ENCODE measurements around the gene MAGOH.

The MAGOH gene

DNA sequence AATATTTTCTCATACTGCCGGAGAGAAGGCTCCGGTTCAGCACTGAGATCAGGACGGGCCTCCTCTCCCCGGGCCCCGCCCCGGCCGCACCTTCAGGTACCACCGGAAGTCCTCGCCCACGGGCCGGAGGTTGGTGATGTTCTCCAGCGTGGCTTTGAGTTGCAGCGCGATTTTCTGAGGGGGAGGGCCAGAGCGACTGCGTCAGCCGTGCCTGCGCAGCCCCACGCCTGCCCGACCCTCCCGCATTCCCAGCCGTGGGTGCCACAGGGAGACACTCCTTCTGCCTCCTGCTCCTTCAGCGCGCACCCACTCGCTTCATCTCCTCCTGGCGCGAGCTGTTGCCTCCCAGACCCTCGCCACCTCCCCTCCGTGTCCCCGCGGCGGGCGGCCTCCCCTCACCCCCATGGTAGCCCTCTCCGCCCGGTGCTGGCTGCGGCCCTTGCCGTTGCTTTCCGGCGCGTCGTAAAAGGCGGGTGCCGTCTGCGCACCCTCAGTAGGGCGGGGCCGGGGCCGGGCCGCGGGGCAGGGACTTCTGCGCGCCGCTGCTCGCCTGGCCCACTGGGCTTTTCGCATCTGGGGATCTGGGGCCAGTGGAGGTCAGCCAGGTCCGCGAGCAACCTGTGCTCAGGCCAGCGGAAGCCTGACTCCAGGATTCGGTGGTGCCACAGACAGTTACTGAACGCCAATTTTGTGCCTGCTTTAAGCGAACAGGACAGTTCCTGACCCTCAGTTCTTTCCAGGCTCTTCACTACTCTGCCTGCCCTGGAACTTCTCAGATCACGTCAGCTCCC, 18.0 kb downstream of the MAGOH start, which contains the start of gene CZIB:
CZIB (minus strand) TSS at position 464 of the 791 bp plus-strand sequence; CDS start at position 405, 59 bp downstream.
- peak; percentile 96 for DNase-seq (ENCODE audit: low spot score)
- in situ Hi-C loops (cut with MboI; ENCODE audit: low sequenced_read_pairs, unreplicated experiment) = no loop called here
- TF ChIP-seq, protein P1, sequence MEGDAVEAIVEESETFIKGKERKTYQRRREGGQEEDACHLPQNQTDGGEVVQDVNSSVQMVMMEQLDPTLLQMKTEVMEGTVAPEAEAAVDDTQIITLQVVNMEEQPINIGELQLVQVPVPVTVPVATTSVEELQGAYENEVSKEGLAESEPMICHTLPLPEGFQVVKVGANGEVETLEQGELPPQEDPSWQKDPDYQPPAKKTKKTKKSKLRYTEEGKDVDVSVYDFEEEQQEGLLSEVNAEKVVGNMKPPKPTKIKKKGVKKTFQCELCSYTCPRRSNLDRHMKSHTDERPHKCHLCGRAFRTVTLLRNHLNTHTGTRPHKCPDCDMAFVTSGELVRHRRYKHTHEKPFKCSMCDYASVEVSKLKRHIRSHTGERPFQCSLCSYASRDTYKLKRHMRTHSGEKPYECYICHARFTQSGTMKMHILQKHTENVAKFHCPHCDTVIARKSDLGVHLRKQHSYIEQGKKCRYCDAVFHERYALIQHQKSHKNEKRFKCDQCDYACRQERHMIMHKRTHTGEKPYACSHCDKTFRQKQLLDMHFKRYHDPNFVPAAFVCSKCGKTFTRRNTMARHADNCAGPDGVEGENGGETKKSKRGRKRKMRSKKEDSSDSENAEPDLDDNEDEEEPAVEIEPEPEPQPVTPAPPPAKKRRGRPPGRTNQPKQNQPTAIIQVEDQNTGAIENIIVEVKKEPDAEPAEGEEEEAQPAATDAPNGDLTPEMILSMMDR (IDR thresholded peaks at IDR 0.05; ENCODE audit: borderline replicate concordance, control extremely low read depth, extremely low read depth, insufficient read depth, missing control alignments) = no peak

DNA sequence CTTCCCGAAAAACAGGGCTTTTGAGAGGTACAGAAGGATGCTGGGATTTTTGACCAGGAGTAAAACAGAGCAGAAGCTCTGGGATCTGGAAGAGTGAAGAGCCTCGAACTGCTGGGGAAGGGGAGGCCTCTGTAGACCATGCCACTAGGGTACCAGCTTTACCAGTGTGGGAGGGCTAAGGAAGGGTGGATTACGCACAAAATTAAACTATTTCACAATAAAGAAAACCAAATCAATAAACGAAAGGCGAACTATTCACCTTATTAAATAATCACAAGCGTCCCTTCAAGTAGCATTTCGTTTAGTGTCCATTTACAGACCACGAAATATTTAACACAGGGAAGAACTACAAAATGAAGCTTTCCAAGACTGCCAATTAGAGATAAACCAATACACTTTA, 18.6 kb downstream of the MAGOH start:
- TF ChIP-seq, protein P1 (IDR thresholded peaks at IDR 0.05; ENCODE audit: borderline replicate concordance, control extremely low read depth, extremely low read depth, insufficient read depth, missing control alignments) = no peak
- in situ Hi-C loops (cut with MboI; ENCODE audit: low sequenced_read_pairs, unreplicated experiment) = no loop called here
- no peak for DNase-seq (ENCODE audit: low spot score)

DNA sequence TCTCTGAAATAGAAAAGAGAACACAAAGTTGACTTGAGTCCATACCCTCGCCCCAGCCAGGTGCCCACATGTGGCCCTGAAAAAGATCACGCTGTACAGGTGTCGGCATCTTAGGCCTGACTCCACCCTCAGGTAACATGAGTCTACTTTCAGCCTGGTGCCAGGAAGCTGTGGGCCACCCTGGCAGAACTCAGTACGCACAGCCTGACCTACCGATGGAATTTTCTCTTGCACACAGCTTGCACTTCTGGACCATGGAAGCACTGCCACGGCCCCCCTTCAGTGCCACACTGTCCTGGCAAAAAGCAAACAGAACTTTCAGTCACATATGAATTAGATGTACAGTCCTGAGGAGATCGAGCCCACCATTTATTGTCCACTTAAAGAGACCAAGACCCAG, 20.1 kb downstream of the MAGOH start:
- in situ Hi-C loops (cut with MboI; ENCODE audit: low sequenced_read_pairs, unreplicated experiment) = no loop called here
- no peak for DNase-seq (ENCODE audit: low spot score)
- TF ChIP-seq, protein P1 (IDR thresholded peaks at IDR 0.05; ENCODE audit: borderline replicate concordance, control extremely low read depth, extremely low read depth, insufficient read depth, missing control alignments) = no peak

DNA sequence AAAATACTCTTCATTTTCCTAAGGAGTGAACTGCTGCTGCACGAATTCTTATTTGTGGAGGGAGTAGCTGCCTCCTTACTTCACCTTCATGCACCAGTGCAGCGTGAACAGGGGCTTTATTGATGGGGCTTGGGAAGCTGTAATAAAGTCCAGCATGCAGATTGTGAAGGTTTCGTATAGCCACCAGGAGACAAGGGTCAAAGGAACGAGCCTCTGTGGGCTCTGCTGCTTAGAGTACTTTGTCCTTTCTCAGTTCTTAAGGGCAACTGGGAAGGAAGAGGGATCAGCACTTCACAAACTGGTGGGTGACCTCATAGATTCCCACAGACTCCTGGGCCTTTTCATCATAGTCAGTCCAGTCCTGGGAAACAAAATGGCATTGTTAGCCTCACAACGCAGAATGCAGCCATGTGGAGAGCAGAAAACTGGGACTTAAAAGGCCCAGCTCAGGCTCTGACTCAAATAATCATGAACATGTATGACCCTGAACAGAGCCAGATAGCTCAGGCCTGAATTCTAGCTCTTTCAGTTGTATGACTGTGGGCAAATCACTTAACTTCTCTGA, 23.9 kb downstream of the MAGOH start:
- in situ Hi-C loops (cut with MboI; ENCODE audit: low sequenced_read_pairs, unreplicated experiment) = no loop called here
- TF ChIP-seq, protein P1 (IDR thresholded peaks at IDR 0.05; ENCODE audit: borderline replicate concordance, control extremely low read depth, extremely low read depth, insufficient read depth, missing control alignments) = no peak
- no peak for DNase-seq (ENCODE audit: low spot score)

DNA sequence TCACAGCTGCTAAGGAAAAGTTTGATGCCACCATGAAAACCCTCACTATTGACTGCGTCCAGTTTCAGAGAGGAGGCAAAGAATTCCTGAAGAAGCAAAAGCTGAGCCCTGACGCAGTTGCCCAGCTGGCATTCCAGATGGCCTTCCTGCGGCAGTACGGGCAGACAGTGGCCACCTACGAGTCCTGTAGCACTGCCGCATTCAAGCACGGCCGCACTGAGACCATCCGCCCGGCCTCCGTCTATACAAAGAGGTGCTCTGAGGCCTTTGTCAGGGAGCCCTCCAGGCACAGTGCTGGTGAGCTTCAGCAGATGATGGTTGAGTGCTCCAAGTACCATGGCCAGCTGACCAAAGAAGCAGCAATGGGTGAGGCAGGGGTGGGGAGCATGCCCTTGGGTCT, 27.4 kb downstream of the MAGOH start:
- TF ChIP-seq, protein P1 (IDR thresholded peaks at IDR 0.05; ENCODE audit: borderline replicate concordance, control extremely low read depth, extremely low read depth, insufficient read depth, missing control alignments) = no peak
- in situ Hi-C loops (cut with MboI; ENCODE audit: low sequenced_read_pairs, unreplicated experiment) = no loop called here
- no peak for DNase-seq (ENCODE audit: low spot score)

DNA sequence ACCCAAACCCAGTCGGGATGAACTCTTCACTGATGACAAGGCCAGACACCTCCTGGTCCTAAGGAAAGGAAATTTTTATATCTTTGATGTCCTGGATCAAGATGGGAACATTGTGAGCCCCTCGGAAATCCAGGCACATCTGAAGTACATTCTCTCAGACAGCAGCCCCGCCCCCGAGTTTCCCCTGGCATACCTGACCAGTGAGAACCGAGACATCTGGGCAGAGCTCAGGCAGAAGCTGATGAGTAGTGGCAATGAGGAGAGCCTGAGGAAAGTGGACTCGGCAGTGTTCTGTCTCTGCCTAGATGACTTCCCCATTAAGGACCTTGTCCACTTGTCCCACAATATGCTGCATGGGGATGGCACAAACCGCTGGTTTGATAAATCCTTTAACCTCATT, 28.0 kb downstream of the MAGOH start:
- TF ChIP-seq, protein P1 (IDR thresholded peaks at IDR 0.05; ENCODE audit: borderline replicate concordance, control extremely low read depth, extremely low read depth, insufficient read depth, missing control alignments) = no peak
- in situ Hi-C loops (cut with MboI; ENCODE audit: low sequenced_read_pairs, unreplicated experiment) = no loop called here
- no peak for DNase-seq (ENCODE audit: low spot score)

Measured in GM13976 (cell line).